ENCODE data around the gene ANXA4.
A peak's percentile ranks its signal among the peaks of the same experiment; 100 is the strongest.

ANXA4 gene

DNA sequence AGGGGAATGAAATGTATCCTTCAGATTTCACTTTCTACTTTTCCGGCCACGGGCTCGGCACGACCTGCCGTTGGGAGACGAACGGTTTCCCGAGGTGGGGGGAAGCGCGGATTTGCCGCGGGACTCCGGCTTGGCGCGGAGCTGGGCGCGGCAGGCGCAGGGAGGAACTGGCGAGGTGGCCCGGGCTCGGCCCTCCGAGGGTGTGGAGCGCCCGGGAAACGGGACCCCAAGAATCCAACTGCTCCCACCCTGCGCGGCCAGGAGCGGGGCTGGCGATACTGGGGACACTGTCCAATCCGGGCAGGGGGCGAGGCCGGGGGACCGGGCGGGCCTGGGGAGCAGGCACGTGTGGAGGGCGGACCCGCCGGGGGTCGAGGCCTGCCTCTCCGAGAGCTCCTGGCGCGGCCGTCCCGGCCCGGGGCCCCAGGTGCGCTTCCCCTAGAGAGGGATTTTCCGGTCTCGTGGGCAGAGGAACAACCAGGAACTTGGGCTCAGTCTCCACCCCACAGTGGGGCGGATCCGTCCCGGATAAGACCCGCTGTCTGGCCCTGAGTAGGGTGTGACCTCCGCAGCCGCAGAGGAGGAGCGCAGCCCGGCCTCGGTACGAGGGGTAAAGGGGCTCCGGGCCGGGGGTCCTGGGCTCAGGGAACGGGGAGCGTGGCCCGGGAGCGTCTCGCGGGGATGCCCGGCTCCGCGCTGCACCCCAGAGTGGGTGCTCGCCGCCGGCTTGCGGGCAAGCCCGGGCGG lies at the start of gene ANXA4:
TSS of gene ANXA4 (plus strand) at position 560 of the 747 bp plus-strand sequence. CDS start 39,432 bp downstream, outside the sequence.
- DNase-seq, result peak; percentile 63

DNA sequence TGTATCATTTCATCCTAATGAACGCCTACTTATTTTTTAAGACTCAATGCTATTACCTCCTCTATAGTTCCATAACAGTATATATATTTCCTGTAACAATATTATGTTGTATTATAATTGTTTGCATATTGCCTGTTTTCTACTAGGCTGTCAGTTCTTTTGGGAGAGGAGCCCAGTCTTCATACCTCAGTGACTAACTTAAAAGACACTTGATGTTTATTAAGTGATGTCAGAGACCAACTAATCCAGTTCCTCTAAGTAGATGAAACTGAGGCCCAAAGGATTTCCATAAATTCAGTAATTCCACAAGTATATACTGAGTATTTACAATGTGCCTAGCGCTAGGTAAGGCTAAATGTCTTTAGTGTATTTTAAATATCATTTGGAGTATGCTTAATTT lies 49.5 kb upstream of the ANXA4 start:
- no peak for DNase-seq

DNA sequence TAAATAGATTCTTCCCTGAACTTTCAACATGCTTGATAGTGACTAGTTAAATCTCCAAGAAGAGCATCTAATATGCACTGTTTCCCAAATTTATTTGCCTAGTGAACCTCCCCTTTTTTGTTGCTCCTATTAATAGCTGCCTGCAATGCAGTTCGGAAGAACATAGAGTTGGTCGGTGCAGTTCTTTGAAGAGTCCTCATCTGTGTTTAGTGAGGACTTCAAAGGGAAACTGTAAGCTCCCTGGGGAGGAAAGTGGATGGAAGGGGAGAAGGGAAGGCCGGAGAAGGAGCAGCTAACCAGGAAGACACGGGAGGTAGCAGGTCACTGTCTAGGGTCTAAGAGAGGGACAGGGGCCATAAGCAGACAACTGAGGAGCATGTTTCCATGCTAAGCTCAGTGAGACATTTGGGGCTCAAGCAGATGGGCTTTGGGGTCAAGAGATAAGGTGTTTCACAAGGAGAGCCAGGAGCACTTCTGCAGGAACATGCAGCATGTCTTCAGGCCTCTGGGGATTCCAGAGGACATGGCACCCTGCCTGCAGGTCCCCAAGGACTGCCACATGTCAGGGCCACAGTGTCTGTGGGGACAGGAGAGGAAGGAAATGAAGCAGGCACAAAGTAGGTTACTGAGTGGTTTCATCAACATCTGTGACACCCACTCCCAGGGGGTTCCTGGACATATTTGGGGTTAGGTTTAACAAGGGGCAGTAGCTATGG lies 48.7 kb upstream of the ANXA4 start:
- peak; percentile 50 for DNase-seq

DNA sequence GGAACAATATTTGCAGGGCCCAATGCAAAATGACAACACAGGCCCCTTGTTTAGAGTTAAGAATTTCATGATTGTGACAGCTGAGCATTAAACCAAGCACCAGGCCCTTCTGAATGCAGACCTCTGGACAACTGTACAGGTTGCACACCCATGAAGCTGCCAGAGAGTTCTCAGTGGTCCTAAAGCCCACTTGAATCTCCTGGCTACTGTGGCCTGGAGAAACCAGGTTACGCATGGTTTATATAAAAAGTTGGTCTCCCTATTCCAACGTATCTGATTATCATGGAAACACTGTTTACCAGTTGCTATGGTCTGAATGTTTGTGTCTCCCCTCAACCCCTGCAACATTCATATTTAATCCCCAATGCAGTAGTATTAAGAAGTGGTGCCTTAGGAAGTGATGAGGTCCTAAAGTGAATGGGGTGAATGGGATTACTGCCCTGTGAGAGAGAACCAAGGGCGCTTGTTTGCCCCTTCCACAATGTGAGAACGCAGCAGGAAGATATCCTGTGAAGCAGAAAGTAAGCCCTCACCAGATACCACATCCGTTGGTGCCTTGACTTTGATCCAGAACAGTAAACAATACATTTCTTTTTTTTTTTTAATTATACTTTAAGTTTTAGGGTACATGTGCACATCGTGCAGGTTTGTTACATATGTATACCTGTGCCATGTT lies 48.0 kb upstream of the ANXA4 start:
- DNase-seq, result peak; percentile 71

DNA sequence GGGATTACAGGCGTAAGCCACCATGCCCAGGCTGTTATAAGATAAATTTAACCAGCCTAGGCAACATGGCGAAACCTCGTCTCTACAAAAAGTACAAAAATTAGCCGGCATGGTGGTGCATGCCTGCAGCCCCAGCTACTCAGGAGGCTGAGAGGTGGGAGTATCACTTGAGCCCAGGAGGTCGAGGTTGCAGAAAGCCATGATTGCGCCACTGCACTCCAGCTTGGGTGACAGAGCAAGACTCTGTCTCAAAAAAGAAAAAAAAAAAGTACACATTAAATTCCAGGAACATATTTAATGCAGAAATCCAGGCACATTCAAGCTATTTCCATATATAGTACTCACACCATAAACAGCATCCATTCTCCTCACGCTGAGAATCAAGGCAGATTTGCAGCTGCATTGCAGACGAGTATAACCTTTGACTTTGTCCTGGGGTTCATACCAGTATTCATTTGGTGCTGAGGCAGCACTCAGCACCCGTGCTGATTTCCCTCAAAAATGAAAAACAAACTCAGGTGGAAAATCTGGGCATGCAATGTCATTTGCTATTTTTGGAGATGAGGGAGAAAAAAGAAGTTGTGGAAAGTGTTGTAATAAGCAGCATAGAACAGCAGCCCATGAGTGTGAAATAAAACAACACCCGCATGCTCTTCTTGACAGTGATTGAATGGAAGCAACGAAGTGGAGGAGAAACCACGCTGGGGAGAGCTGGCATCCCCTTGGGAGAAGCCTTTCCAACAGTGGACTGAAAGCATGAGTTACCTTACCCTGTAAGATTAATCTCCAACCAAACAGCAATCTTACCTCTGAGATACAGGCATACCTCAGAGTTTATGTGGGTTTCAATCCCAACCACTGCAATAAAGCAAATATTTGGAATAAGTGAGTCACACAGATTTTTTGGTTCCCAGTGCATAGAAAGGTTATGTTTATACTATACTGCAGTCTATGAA lies 46.8 kb upstream of the ANXA4 start:
- DNase-seq, result peak; percentile 4

DNA sequence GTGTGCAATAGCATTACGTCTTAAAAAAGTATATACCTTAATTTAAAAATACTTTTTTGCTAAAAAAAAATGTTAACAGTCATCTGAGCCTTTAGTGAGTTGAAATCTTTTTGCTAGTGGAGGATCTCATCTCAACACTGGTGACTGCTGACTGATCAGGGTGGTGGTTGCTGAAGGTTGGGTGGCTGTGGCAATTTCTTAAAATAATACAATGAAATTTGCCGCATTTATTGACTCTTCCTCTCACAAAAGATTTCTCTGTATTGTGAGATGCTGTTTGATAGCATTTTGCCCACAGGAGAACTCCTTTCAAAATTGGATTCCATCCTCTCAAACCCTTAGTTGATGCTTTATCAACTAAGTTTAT lies 46.1 kb upstream of the ANXA4 start:
- no peak for DNase-seq

DNA sequence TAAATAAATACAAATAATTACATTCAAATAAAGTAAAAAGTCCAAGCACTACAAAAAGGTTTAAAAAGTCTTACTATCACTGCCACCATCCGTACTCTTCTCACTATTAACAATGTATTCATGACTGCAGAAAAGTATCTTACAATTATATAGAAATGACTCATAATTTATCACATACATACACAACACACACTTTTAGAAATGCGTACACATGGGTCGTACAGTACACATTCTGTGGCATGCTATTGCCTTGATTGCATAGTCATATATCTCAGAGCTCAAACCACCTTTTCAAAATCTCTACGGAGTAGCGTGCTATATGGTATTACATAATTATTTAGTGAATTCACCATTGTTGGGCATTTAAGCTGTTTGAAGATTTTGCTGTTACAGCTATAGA lies 41.6 kb upstream of the ANXA4 start:
- no peak for DNase-seq

DNA sequence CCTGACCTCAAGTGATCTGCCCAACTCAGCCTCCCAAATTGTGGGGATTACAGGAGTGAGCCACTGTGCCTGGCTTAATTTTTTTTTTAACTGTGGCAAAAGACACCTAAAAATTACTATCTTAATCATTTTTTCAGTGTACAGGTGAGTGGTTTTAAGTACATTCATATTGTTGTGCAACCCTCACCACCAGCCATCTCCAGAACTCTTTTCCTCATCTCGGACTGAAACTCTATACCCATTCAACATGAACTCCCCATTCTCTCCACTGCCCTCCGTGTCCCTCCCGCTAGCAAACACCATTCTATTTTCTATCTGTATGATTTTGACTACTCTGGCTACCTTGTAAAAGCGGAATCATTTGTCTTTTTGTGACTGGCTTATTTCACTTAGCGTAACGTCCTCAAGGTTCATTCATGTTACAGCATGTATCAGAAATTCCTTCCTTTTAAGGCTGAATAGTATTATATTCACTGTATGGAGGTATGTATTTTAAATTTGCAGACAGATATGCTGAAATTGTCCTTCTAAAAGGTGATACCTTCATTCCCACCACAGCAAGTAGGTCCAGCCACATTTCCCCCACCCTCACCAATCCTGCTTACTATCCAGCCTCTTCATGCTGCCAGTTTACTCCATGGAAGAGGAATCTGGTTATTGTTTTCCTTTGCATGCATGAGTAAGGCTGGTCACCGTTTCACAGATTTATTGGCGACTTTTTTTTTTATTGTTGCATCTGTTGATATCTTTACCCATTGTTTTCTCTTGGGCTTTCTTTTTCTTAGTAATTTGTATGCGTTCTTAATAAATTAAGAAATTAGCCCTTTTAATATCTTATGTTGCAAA lies 40.6 kb upstream of the ANXA4 start:
- no peak for DNase-seq

DNA sequence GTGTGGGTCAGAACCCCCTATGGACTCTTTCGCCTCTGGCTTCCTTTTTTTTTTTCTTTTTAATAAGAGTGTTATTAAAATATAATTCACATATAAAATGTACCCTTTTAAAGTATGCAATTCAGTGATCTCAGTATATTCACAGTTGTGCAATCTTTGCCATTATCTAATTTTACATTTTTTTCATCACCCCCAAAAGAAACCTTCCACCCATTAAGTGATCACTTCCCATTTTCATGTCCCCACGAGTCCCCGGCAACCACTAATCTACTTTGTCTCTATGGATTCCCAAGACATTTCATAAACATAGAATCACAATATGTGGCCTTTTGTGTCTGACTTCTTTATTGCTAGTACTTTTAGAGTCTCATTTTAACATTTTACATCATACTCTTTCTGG lies 38.7 kb upstream of the ANXA4 start:
- no peak for DNase-seq

DNA sequence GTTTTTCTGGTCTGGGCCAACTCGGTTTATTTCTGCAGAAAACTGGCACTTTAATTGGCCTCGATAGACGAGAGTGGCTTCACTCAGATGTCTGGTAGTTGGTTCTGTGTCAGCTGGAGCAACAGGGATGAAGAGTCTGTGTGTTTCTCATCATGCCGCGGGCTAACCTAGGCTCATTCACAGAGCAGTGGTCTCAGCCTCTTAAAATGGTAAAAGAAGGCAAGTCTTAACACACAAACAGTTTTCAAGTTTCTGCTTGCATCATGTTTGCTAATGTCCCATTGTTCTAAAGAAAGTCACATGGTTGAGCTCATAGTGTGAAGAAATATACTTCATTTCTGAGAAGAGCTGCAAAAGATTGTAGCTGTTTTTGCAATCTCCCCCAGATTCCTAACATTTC lies 37.5 kb upstream of the ANXA4 start:
- no peak for DNase-seq

DNA sequence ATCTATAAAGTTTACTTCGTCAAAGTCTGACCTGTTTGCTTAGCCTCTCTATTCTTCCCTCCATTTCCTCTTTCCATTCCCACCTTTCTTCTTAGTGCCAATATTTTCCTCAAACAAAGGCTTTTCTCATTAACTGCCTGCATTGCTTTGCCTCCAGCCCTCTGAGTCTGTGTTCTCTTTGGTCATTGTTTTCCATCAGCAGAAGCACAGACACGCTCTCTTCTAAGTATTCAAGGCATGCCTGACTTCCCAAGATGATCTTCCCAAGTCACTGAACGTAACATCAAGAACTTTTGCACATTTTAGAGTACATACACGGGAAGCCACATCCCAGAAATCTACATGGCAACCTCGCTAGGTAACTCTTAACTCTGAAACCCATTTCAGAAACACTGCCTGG lies 32.6 kb upstream of the ANXA4 start:
- DNase-seq, result no peak

DNA sequence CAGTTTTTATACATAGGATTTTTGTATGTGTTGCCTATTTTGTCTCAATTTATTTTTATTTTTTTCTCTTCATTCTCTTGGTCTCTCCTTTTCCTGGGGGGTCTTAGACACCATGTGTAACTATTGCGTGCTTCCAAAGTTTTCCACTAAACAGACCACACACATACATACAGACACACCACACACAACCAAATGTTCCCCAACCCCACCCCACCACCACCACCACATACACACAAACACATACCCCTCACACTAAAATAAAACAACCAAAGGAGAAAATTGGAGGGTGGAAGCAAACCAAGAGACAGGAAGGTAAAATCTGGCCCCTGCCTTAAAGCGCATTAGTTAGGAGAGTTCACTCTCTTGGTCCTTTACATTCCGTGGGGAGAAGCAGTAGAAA lies 30.0 kb upstream of the ANXA4 start:
- DNase-seq, result no peak

DNA sequence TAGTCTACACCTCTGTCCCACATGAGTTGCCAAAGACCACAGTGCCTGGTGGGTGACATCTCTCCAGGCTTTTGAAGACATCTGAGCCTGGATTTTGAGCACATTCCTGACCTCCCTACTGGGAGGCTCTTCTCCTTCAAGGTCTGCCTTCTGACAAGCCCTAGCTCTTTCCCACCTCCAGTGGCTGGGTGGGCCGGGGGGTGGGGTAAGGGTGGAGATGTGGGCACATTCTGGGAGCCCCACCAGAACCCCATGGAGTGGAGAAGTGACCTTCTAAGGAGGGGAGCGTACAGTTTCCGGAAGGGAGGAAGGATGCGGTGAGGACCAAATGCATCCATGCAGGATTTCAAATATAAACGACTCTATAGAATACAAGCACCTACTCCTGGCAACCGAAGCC lies 27.9 kb upstream of the ANXA4 start:
- DNase-seq, result no peak

DNA sequence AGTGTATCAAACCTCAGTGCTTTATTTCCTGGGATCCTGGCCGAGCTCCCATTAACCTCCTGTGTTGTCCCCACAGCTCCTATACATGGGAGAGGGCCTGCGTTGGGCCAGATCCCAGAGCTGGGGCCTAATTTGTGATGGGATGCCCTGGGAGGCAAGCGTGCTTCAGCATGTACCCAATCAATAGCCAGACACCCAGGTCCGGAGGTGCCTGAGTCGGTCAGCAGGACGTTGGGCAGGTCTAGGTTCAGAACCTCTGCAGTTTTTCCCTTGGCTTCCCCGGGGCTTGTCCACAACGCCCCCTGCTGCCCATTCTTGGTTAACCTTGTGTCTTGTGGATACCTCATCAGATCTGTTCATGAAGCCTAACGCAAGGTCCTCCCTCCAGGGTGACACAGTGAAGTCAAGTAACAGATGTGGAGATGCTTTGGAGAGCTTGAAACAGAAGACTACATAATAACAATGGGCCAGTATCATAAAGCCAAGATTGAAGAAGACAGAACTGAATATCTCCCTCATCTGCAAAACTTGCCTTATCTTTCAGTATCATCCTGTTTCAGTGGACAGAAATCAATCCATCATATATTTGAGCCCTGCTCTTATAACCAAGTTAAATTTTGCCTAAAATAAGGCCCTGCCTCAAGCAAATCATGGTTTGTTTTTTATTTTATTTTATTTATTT lies 27.3 kb upstream of the ANXA4 start:
- peak; percentile 85 for DNase-seq

DNA sequence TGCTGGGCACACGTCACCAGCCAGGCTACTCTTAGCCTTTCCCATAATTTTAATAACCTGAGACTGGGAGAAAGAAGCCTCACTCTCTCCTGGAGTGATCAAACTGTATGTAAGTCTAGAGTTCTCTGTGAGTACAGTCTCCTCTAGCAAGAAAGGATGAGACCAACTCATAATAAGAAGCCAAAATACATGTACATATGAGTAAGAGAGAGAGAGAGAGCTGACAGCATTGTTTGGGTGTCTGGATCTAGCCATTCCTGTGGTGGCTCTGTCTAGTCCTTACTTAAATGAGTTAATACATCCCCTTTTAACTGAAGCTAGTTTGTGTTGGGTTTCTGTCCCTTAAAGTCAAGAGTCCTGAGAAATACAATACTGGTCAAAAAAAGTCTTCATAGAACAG lies 26.0 kb upstream of the ANXA4 start:
- no peak for DNase-seq

DNA sequence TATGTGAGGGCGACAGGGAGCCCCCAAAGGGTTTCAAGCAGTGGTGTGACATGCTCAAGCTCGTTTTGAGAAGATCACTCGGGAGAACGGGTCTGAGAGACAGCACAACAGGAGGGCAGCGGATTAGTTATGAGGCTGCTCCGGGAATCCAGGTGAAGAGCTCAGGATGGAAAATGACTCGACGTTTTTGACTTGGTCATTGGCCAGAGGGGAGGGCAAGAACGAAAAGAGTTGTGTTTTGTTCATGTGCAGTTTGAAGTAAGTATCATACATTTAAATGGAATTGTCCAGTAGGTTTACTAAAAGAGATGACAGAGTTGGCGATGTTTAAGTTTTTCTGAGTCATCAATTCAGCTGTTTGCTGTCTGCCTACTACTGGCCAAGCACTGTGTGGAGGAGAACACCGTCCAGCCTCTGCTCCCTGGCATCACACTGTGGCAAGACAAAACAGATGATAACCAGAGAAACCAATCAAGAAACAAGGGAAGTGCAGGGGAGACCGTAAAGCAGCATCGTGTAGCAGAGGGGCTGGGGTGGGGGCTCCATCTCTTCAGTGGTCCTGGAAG lies 25.3 kb upstream of the ANXA4 start:
- DNase-seq, result no peak

DNA sequence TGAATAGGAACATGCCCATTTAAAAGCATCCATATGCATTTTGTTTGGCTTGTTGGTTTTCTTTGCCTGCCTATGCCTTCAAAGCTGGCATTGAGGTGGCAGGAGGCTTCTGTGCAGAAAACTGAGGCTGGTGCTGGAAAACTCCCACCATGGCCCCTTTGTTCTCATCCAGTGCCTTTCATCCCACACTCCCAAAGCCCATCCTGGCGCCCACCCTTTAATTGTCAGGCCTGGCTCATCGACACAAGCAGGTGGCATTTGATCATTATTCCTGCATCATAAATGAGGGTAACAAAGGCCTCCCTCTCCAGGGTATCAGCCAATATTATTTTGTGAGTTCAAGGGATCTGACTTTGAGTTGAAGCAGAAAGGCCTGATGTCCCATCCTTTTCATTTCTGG lies 24.7 kb upstream of the ANXA4 start:
- DNase-seq, result no peak

DNA sequence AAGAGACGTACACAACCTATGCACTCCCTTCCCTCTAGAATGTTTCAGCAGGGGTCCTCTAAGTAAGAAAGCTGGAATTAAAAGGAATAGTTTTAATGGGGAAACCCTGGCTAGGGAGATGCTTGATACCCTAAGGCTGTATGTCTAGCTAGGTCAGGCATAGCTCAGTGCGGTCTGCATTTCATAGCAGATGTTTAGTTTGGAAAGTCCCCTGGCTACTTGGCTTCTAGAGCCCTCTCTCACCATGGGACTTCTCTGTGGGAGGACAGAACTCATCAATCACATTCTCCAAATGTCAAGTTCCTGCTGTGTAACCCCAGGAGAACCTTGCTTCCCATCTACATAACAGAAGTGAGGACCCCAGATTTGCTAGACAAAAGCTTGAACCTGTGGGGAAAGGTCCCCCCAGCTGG lies 24.1 kb upstream of the ANXA4 start:
- no peak for DNase-seq

DNA sequence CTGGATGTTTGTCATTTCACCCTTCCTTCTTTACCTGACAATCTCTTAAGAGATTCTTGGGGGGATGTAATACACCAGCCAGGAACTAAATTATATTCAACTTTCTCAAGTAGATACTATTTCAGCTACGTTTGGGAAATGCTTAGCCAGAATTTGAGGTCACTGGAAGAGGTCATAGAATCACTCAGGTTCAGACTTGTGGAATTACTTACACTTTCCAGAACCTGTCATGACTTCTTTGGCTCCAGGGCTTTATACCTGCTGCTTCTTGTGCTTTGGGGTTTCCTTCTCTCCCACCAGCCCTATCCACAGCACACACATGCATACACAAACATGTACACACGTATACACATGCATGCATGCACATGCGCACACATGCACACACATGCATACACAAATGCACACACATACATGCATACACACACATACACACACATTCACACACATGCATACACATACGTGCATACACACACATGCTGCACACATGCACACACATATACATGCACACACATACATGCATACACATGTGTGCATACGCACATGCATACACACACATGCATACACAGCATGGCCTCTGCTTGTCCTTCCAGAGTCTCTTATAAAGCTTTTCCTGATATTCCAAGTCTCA lies 23.5 kb upstream of the ANXA4 start:
- DNase-seq, result no peak

DNA sequence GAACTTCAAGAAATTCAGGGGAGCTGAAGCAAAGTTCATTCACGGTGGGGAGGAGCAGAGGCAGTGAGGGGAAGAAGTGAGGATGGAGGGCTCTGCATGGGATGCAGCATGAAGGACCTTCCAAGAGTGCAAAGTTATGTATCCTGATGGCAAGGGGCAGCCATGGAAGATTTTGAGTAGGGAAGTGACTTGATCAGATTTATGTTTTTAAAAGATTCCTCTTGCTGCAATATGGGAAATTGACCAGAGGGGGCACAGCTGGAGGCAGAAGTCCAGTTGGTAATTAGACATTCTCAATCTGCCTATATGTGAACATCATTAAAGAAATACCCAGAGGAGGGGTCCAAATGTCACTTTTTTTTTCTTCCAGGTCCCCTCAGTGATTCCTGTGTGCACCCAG lies 21.5 kb upstream of the ANXA4 start:
- no peak for DNase-seq

DNA sequence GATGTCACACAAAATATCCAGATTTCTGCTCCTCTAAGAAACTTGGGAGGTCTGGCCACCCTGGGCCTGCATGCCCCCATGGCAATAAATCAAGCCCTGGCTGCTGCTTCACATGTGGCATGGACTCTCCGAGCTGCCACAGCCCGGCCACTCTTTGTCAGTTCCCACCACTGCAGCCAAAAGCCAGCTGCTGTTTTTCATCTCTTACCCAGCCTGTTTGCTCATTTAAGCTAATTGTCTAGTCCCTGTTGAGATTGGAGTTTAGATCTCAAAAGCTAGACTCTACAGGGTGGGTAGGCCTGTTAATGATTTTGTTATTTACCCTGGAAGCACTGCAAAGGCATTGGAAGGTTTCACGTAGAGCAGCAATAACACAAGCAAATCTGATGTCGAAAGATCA lies 20.9 kb upstream of the ANXA4 start:
- DNase-seq, result no peak

Data from CD4-positive, alpha-beta T cell treated with Interleukin-4 for 4 hours (primary cell).